B cell (primary cell): ENCODE measurements around the gene ACTRT3. TPM values are rescaled to one million over a fixed set of nuclear protein-coding genes. Genes with fewer than 3 reads are reported as not detected.

ENCODE experiments used
- ATAC-seq: fragments of 200-7000 bp; cut with Tn5 transposase; one replicate; pipeline ENCODE4 v1.10.0; 2021; ENCODE audit warnings: low read depth, mild to moderate bottlenecking, moderate number of reproducible peaks, moderate library complexity
- CTCF ChIA-PET: fragments of 350-600 bp; sonication (Branson Sonifier 250); formaldehyde crosslinking; loops from one replicate; lab custom pipeline; 2021; ENCODE audit warnings: antibody characterized with exemption, inconsistent platforms; lab: Charles Lee
- POLR2A ChIA-PET: fragments of 350-600 bp; sonication (Branson Sonifier 250); formaldehyde crosslinking; loops from one replicate; lab custom pipeline; 2021; ENCODE audit warnings: antibody characterized with exemption; lab: Charles Lee
- DNase-seq: peaks from one replicate; pipeline ENCODE4 v3.0.0; 2013
- H2AFZ ChIP-seq: 2 replicates; pipeline ENCODE4 v1.6.1; 2012; ENCODE audit warnings: mild to moderate bottlenecking, low read depth, low read length; ENCODE audit not compliant: insufficient read depth, poor library complexity, severe bottlenecking
- H3K27ac ChIP-seq, 2 donors: 1 replicate in 1 of 2; 2 replicates in 1 of 2; pipeline ENCODE4 v1.5.1; 2012 to 2013; ENCODE audit warnings: low read length in 2 of 2, mild to moderate bottlenecking in 2 of 2, moderate library complexity in 1 of 2
- H3K27me3 ChIP-seq, 4 experiments: fragments of 200-600 bp in 1 of 4; sonication (generic) in 1 of 4; replicated peaks in 1 of 4; 1 replicate in 2 of 4; 2 replicates in 2 of 4; pipeline versions ENCODE4 v1.6.1 to v1.7.0; 2013 to 2016; ENCODE audit warnings: low read length in 3 of 4, mild to moderate bottlenecking in 2 of 4, mixed read lengths in 1 of 4, moderate library complexity in 1 of 4; ENCODE audit not compliant: insufficient read depth in 4 of 4, control insufficient read depth in 3 of 4; ENCODE audit errors: control extremely low read depth in 1 of 4
- H3K36me3 ChIP-seq, 2 experiments: replicated peaks in 1 of 2; 1 replicate in 1 of 2; 2 replicates in 1 of 2; pipeline versions ENCODE4 v1.6.1 to v1.7.1; 2013; ENCODE audit warnings: low read length in 1 of 2; ENCODE audit not compliant: insufficient read depth in 2 of 2, control insufficient read depth in 1 of 2; ENCODE audit errors: control extremely low read depth in 1 of 2, extremely low read depth in 1 of 2
- H3K4me1 ChIP-seq, 2 donors: fragments of 200-600 bp in 1 of 2; sonication (generic) in 1 of 2; 1 replicate in 1 of 2; 2 replicates in 1 of 2; pipeline versions ENCODE4 v1.5.1 to v1.6.1; 2013 to 2017; ENCODE audit warnings: low read length in 2 of 2; ENCODE audit not compliant: control insufficient read depth in 2 of 2, insufficient read depth in 2 of 2
- H3K4me2 ChIP-seq: replicated peaks from 2 replicates; pipeline ENCODE3; 2012; ENCODE audit warnings: mild to moderate bottlenecking, low read depth, low read length; ENCODE audit not compliant: poor library complexity, severe bottlenecking
- H3K4me3 ChIP-seq, 5 experiments: fragments of 200-600 bp in 1 of 5; sonication (generic) in 1 of 5; 1 replicate in 3 of 5; 2 replicates in 2 of 5; pipeline versions ENCODE4 v1.5.1 to v1.7.0; 2011 to 2016; ENCODE audit warnings: low read length in 4 of 5, mild to moderate bottlenecking in 4 of 5, low read depth in 2 of 5, control low read depth in 1 of 5, moderate library complexity in 1 of 5; ENCODE audit not compliant: insufficient read depth in 1 of 5; ENCODE audit errors: control extremely low read depth in 1 of 5, extremely low read depth in 1 of 5
- H3K79me2 ChIP-seq: fragments of 200-600 bp; sonication (generic); one replicate; pipeline ENCODE4 v1.6.0; 2016; ENCODE audit warnings: low read length; ENCODE audit not compliant: control insufficient read depth, insufficient read depth
- H3K9ac ChIP-seq: fragments of 200-600 bp; sonication (generic); 2 replicates; pipeline ENCODE4 v1.6.1; 2017; ENCODE audit warnings: mild to moderate bottlenecking, low read length, moderate library complexity
- H3K9me3 ChIP-seq, 3 donors: one replicate each; pipeline versions ENCODE4 v1.6.1 to v1.7.1; 2013; ENCODE audit warnings: low read length in 2 of 3; ENCODE audit not compliant: control insufficient read depth in 2 of 3, insufficient read depth in 1 of 3; ENCODE audit errors: control extremely low read depth in 1 of 3
- H4K20me1 ChIP-seq: 2 replicates; pipeline ENCODE4 v1.6.0; 2012; ENCODE audit warnings: mild to moderate bottlenecking, low read length; ENCODE audit not compliant: insufficient read depth, control insufficient read depth, poor library complexity, severe bottlenecking
- H3K27ac Mint-ChIP-seq: one replicate; pipeline ENCODE4 v1.8.0; 2021; ENCODE audit warnings: mixed read lengths
- H3K27me3 Mint-ChIP-seq: one replicate; pipeline ENCODE4 v1.8.0; 2021; ENCODE audit warnings: mixed read lengths
- H3K4me1 Mint-ChIP-seq: one replicate; pipeline ENCODE4 v1.8.0; 2021; ENCODE audit warnings: mixed read lengths
- H3K4me3 Mint-ChIP-seq: one replicate; pipeline ENCODE4 v1.8.0; 2021; ENCODE audit warnings: mixed read lengths
- H3K9me3 Mint-ChIP-seq: one replicate; pipeline ENCODE4 v1.8.0; 2022; ENCODE audit warnings: mixed read lengths; ENCODE audit not compliant: insufficient read depth
- EZH2 ChIP-seq: IDR thresholded peaks from 2 replicates; pipeline ENCODE4 v1.6.1; 2012; ENCODE audit warnings: borderline replicate concordance, low read depth, mild to moderate bottlenecking, moderate library complexity, low read length; ENCODE audit not compliant: insufficient read depth, poor library complexity, severe bottlenecking
- WGBS: methylation state at CpG from one replicate; pipeline ENCODE4 v1.1.5; 2013; ENCODE audit warnings: missing lambda C conversion rate; ENCODE audit not compliant: insufficient coverage; 5-methylcytosine and 5-hydroxymethylcytosine counted together
- intact Hi-C: fragments of 100-400 bp; cut with micrococcal nuclease; formaldehyde crosslinking; loops from one replicate; pipeline ENCODE4 v1.10.0; 2022
- polyA plus RNA-seq: library from polyadenylated mRNA; depleted of rRNA; stranded (reverse); fragments of >200 nt; gene quantifications from 2 replicates; pipeline ENCODE4 v1.2.3, GENCODE V29; 2012
- total RNA-seq, 2 donors: library from RNA; stranded (reverse); fragments of 120-200 nt in 1 of 2; gene quantifications; 1 replicate in 1 of 2; 2 replicates in 1 of 2; pipeline versions ENCODE4 v1.2.3 to v1.2.4, GENCODE V29; 2013 to 2022
- TF ChIP-seq, protein P1 (sequence below): fragments of 200-600 bp; IDR thresholded peaks from one replicate; pipeline ENCODE4 v1.8.0; 2022; ENCODE audit warnings: antibody characterized with exemption, mild to moderate bottlenecking

The ACTRT3 gene
- total and polyA plus RNA-seq, 2 donors (not counting 1 experiment from before 2014, with no cell fraction given): 0.18 to 0.37 TPM

DNA sequence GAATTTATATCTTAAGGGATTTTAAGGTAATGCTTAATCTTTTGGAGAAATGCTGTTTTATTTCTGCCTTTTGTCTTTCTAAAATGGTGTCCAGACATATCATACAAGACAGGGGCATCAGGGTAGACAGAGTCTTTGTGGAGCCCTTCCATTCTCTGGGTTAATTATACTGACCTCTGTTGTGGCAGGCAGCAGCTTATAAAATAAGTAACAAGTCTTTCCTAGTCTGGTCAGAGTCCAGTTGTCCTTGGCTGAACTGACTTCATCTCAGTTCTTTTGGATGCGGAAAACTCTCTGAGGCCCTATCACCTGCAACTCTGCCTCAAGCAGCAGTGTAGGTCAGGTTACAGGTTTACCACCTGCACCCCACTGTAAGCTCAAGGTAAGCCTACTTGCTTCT is 23.0 kb upstream of the ACTRT3 start:
- Histone ChIP-seq H3K4me3 (no peak overlapping the region), H3K79me2 (no peaks in the 10 kb centered on the region), H3K27ac (no peak overlapping the region), H3K4me1 (no peaks in the 10 kb centered on the region), H3K9ac (no peak overlapping the region), H3K36me3 (peaks cover 0 to 3% of the 10 kb centered on the region in 2 experiments), H3K9me3 (no peaks in the 10 kb centered on the region), H2AFZ (no peak overlapping the region), H3K27me3 (no peaks in the 10 kb centered on the region), H4K20me1 (no peaks in the 10 kb centered on the region), H3K4me2 (no peak overlapping the region)
- no peak overlapping the region for H3K27ac Mint-ChIP-seq
- WGBS: no CpG with 5 or more reads among the region's 1 CpG
- no peak for ATAC-seq
- H3K4me1 Mint-ChIP-seq: peaks cover 2% of the 10 kb centered on the region
- intact Hi-C loops: no loop called here
- POLR2A ChIA-PET: no interaction called here
- no peak overlapping the region for H3K4me3 Mint-ChIP-seq
- no peak for DNase-seq
- CTCF ChIA-PET: no interaction called here
- no peaks in the 10 kb centered on the region for H3K9me3 Mint-ChIP-seq
- no peak for TF ChIP-seq EZH2
- TF ChIP-seq, protein P1, sequence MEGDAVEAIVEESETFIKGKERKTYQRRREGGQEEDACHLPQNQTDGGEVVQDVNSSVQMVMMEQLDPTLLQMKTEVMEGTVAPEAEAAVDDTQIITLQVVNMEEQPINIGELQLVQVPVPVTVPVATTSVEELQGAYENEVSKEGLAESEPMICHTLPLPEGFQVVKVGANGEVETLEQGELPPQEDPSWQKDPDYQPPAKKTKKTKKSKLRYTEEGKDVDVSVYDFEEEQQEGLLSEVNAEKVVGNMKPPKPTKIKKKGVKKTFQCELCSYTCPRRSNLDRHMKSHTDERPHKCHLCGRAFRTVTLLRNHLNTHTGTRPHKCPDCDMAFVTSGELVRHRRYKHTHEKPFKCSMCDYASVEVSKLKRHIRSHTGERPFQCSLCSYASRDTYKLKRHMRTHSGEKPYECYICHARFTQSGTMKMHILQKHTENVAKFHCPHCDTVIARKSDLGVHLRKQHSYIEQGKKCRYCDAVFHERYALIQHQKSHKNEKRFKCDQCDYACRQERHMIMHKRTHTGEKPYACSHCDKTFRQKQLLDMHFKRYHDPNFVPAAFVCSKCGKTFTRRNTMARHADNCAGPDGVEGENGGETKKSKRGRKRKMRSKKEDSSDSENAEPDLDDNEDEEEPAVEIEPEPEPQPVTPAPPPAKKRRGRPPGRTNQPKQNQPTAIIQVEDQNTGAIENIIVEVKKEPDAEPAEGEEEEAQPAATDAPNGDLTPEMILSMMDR: no peak
- no peaks in the 10 kb centered on the region for H3K27me3 Mint-ChIP-seq

DNA sequence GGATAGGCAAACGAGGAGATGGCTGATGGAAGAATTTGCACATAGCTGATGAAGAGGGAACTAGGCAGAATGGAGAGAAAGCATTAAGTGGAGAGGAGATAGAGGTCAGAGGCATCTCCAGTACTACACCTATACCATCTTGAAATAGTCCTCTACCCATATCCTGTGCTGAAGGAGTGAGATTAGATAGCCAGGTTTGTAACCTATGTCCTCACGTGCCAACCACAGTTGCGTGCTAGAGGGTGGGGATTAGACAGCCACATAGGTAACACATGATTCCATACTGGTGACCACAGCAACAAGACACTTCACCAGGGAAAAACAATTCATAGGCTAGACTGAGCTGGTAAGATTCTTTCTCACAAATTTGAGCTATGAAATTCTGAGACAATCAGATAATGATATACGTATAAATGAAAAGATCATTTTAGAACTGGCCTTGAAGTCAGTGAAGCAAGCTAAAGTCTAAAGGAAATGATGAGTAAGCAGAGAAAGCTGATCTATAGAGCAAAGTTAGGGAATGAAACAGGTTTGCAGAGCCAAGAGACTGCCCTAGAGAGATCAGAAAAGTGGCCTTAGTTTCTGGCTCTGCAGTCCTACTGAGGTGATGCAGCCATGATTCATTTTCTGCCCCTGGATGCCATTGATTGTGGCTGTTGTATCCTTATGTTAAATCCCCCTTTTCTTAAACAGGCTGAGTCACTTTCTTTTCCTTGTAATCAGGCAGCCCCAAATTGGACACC is 21.5 kb upstream of the ACTRT3 start:
- H3K4me1 ChIP-seq: no peaks in the 10 kb centered on the region
- no peaks in the 10 kb centered on the region for H3K9me3 ChIP-seq
- no peaks in the 10 kb centered on the region for H4K20me1 ChIP-seq
- H2AFZ ChIP-seq: no peak overlapping the region
- ATAC-seq (no peak), DNase-seq (no peak)
- Mint-ChIP-seq H3K4me1 (peaks cover 2% of the 10 kb centered on the region), H3K27me3 (no peaks in the 10 kb centered on the region), H3K9me3 (no peaks in the 10 kb centered on the region), H3K27ac (no peak overlapping the region), H3K4me3 (no peak overlapping the region)
- 83% methylated on average over 1 of the region's 4 CpGs for WGBS
- H3K79me2 ChIP-seq: no peaks in the 10 kb centered on the region
- no peak overlapping the region for H3K27ac ChIP-seq
- no peak overlapping the region for H3K9ac ChIP-seq
- no peak overlapping the region for H3K4me3 ChIP-seq
- no peaks in the 10 kb centered on the region for H3K27me3 ChIP-seq
- POLR2A ChIA-PET: no interaction called here
- CTCF ChIA-PET: interaction anchor here (0.7 kb wide), 1 partner anchor 21 kb away, joined by 3 read pairs; no protein-coding TSS in a partner anchor
- no peak overlapping the region for H3K4me2 ChIP-seq
- H3K36me3 ChIP-seq: peaks cover 2 to 14% of the 10 kb centered on the region in 2 experiments
- intact Hi-C loops: no loop called here
- no peak for TF ChIP-seq EZH2
- TF ChIP-seq, protein P1: no peak
